K562 (cell line): ENCODE results near the gene ATP6V1F. TPM values are rescaled to one million over a fixed set of nuclear protein-coding genes. Genes with fewer than 3 reads are reported as not detected.

ENCODE experiments used
- ARHGAP35 ChIP-seq: fragments of 450-650 bp; IDR thresholded peaks from 2 replicates; pipeline ENCODE4 v1.6.1; 2018; ENCODE audit not compliant: partially characterized antibody
- BRCA1 ChIP-seq, 2 experiments: fragments of 450-650 bp in 1 of 2; sonication (generic) in 1 of 2; formaldehyde crosslinking in 1 of 2; IDR thresholded peaks; 2 replicates each; pipeline versions ENCODE4 v1.5.0 to v1.6.1; 2017 to 2020; ENCODE audit warnings: mild to moderate bottlenecking in 1 of 2, missing genetic modification reagents in 1 of 2
- DEAF1 ChIP-seq: fragments of 450-650 bp; formaldehyde crosslinking; IDR thresholded peaks from 2 replicates; pipeline ENCODE4 v1.4.0; 2020; ENCODE audit warnings: mild to moderate bottlenecking, moderate library complexity
- EP400 ChIP-seq: fragments of 450-650 bp; IDR thresholded peaks from 2 replicates; pipeline ENCODE4 v1.6.1; 2017; ENCODE audit warnings: antibody characterized with exemption, mild to moderate bottlenecking, moderate library complexity
- GTF2B ChIP-seq: IDR thresholded peaks from 2 replicates; pipeline ENCODE4 v1.6.1; 2011; ENCODE audit not compliant: insufficient read length; ENCODE audit errors: extremely low read depth
- MXD1 ChIP-seq: fragments of 250-450 bp; sonication (Bioruptor Pico); IDR thresholded peaks from 2 replicates; pipeline ENCODE4 v1.8.0; 2021; ENCODE audit warnings: borderline replicate concordance, mild to moderate bottlenecking, moderate library complexity; ENCODE audit not compliant: poor library complexity, severe bottlenecking
- MYNN ChIP-seq, 2 experiments: sonication (generic); formaldehyde crosslinking in 1 of 2; IDR thresholded peaks; 2 replicates each; pipeline versions ENCODE4 v1.5.0 to v1.6.1; 2016 to 2020; ENCODE audit warnings: antibody characterized with exemption in 1 of 2, missing genetic modification reagents in 1 of 2
- POLR2AphosphoS2 ChIP-seq: IDR thresholded peaks from 2 replicates; pipeline ENCODE4 v1.6.1; 2012; ENCODE audit warnings: low read length, improper control_type of control experiment
- RBM22 ChIP-seq: fragments of 200-400 bp; formaldehyde crosslinking; IDR thresholded peaks from 2 replicates; pipeline ENCODE4 v1.6.1; 2018; ENCODE audit warnings: low read length, low read depth; ENCODE audit not compliant: poor library complexity, severe bottlenecking
- RCOR1 ChIP-seq, 2 experiments: IDR thresholded peaks; 2 replicates each; pipeline ENCODE4 v1.6.1; 2012; ENCODE audit warnings: low read depth in 2 of 2, low read length in 2 of 2, borderline replicate concordance in 1 of 2, improper control_type of control experiment in 1 of 2
- SETDB1 ChIP-seq: IDR thresholded peaks from one replicate; pipeline ENCODE4 v1.6.1; 2012; ENCODE audit warnings: low read length, control low read depth, inconsistent platforms
- SMARCE1 ChIP-seq: fragments of 450-650 bp; IDR thresholded peaks from 2 replicates; pipeline ENCODE4 v1.7.1; 2016; ENCODE audit warnings: mild to moderate bottlenecking
- STAG1 ChIP-seq: sonication (generic); formaldehyde crosslinking; IDR thresholded peaks from 2 replicates; pipeline ENCODE4 v1.5.0; 2020; ENCODE audit warnings: missing genetic modification reagents, borderline replicate concordance
- TFAM ChIP-seq: fragments of 250-450 bp; sonication (Bioruptor Pico); conservative IDR thresholded peaks from 2 replicates; pipeline ENCODE4 v1.5.0; 2021; ENCODE audit warnings: mild to moderate bottlenecking, moderate library complexity
- TFAP4 ChIP-seq: sonication (generic); formaldehyde crosslinking; IDR thresholded peaks from 2 replicates; pipeline ENCODE4 v1.8.0; 2022; ENCODE audit warnings: missing genetic modification reagents, mild to moderate bottlenecking, moderate library complexity, borderline replicate concordance
- THAP7 ChIP-seq: fragments of 250-450 bp; sonication (Bioruptor Pico); IDR thresholded peaks from 2 replicates; pipeline ENCODE4 v1.5.0; 2021
- THRAP3 ChIP-seq: fragments of 450-650 bp; IDR thresholded peaks from 2 replicates; pipeline ENCODE4 v1.6.1; 2016; ENCODE audit warnings: mild to moderate bottlenecking, inconsistent platforms, borderline replicate concordance
- TOE1 ChIP-seq, 2 experiments: fragments of 450-650 bp in 1 of 2; sonication (generic) in 1 of 2; formaldehyde crosslinking in 1 of 2; IDR thresholded peaks; 2 replicates each; pipeline versions ENCODE4 v1.7.1 to v1.8.0; 2016 to 2022; ENCODE audit warnings: borderline replicate concordance in 2 of 2, mild to moderate bottlenecking in 2 of 2, antibody characterized with exemption in 1 of 2, inconsistent platforms in 1 of 2, low read depth in 1 of 2, missing genetic modification reagents in 1 of 2, moderate library complexity in 1 of 2
- ZC3H8 ChIP-seq: fragments of 450-650 bp; IDR thresholded peaks from 2 replicates; pipeline ENCODE4 v1.6.1; 2017
- ZNF408 ChIP-seq: fragments of 250-450 bp; sonication (Bioruptor Pico); IDR thresholded peaks from 2 replicates; pipeline ENCODE4 v1.4.0; 2020; ENCODE audit warnings: low read depth, mild to moderate bottlenecking, moderate library complexity
- ZNF41 ChIP-seq: fragments of 250-450 bp; sonication (Bioruptor Pico); conservative IDR thresholded peaks from 2 replicates; pipeline ENCODE4 v1.4.0; 2020; ENCODE audit warnings: mild to moderate bottlenecking
- ZNF444 ChIP-seq: fragments of 250-450 bp; sonication (Bioruptor Pico); IDR thresholded peaks from 2 replicates; pipeline ENCODE4 v1.4.0; 2020; ENCODE audit warnings: mild to moderate bottlenecking, moderate library complexity
- ZNF586 ChIP-seq: fragments of 450-650 bp; formaldehyde crosslinking; conservative IDR thresholded peaks from 2 replicates; pipeline ENCODE4 v1.4.0; 2020; ENCODE audit warnings: mild to moderate bottlenecking, moderate library complexity
- ZSCAN29 ChIP-seq: fragments of 450-650 bp; IDR thresholded peaks from 2 replicates; pipeline ENCODE4 v1.6.1; 2017
- polyA plus RNA-seq, 8 experiments: library from polyadenylated mRNA; depleted of rRNA in 4 of 8; stranded (reverse) in 5 of 8; unstranded in 3 of 8; fragments of >200 nt; fragmentation: Nextera tagmentation in 2 of 8; fragmentation: Illumina TruSeq in 1 of 8; extraction: Ambion mirVana in 2 of 8; extraction: Trizol in 1 of 8; gene quantifications; 2 replicates each; pipeline versions ENCODE4 v1.2.1 to v1.2.3, GENCODE V29; 2011 to 2014; ENCODE audit warnings: inconsistent platforms in 1 of 8, missing spikeins in 1 of 8
- total RNA-seq, 7 experiments: library from RNA; depleted of rRNA in 6 of 7; stranded (reverse); fragments of >200 nt in 6 of 7; fragmentation: Illumina TruSeq in 2 of 7; extraction: Trizol in 2 of 7; gene quantifications; 2 replicates each; pipeline versions ENCODE4 v1.2.1 to v1.2.3, GENCODE V29; 2011 to 2021; ENCODE audit warnings: low replicate concordance in 1 of 7

ATP6V1F gene
- total and polyA plus RNA-seq, 9 of the 15 experiments (the other 6 are each of a cell fraction or from before 2014, with no cell fraction given), result 206 to 1,123 (median 542) TPM

- TF ChIP-seq TOE1 (IDR thresholded peaks at IDR 0.05; ENCODE audit: borderline replicate concordance), result peak; percentile 83; the same call in 1 of the 2 replicates
- TF ChIP-seq TOE1 (CRISPR knock-in tag; IDR thresholded peaks at IDR 0.05; ENCODE audit: borderline replicate concordance, low read depth), result no peak
- no peak for TF ChIP-seq ZNF586 (CRISPR knock-in tag)
- no peak for TF ChIP-seq SETDB1
- no peak for TF ChIP-seq EP400
- TF ChIP-seq MYNN (IDR thresholded peaks at IDR 0.05), result peak; percentile 55; the same call in 1 of the 2 replicates
- TF ChIP-seq MYNN (CRISPR knock-in tag; IDR thresholded peaks at IDR 0.05), result no peak
- no peak for TF ChIP-seq ZNF408 (CRISPR knock-in tag)
- TF ChIP-seq MXD1 (CRISPR knock-in tag), result no peak
- TF ChIP-seq SMARCE1, result no peak
- no peak for TF ChIP-seq THRAP3
- no peak for TF ChIP-seq TFAP4 (CRISPR knock-in tag)
- no peak for TF ChIP-seq TFAM
- no peak for TF ChIP-seq ZSCAN29
- TF ChIP-seq GTF2B, result no peak
- TF ChIP-seq ZC3H8, result no peak
- TF ChIP-seq ZNF444 (CRISPR knock-in tag), result no peak
- TF ChIP-seq ZNF41, result no peak
- TF ChIP-seq ARHGAP35, result no peak
- TF ChIP-seq POLR2AphosphoS2, result no peak
- peak in 1 of 2 experiments; percentile 38; a peak in 1 of 4 replicates for TF ChIP-seq RCOR1 (IDR thresholded peaks at IDR 0.05; ENCODE audit: borderline replicate concordance in 1 of 2, low read depth in 2 of 2, low read length in 2 of 2)
- TF ChIP-seq RBM22, result no peak
- TF ChIP-seq BRCA1 (IDR thresholded peaks at IDR 0.05), result no peak
- TF ChIP-seq BRCA1 (CRISPR knock-in tag; IDR thresholded peaks at IDR 0.05), result no peak
- TF ChIP-seq DEAF1 (CRISPR knock-in tag), result no peak
- no peak for TF ChIP-seq THAP7
- TF ChIP-seq STAG1 (CRISPR knock-in tag), result no peak
These were observed 40.3 kb downstream of the ATP6V1F start (continued) for GRCh38 chr7:128902761-128903585.
